NCI-H128 (cell line): ENCODE data around the gene CCDC183.
"Not testable (repeated sequence)": the region's sequence is repeated elsewhere in the genome, so short reads cannot be mapped to it uniquely, and the experiment has no call there.

ENCODE experiments used
- DNase-seq: peaks from one replicate; lab custom pipeline; 2025; ENCODE audit not compliant: unreplicated experiment; lab: John Stamatoyannopoulos, UW

Gene CCDC183

DNA sequence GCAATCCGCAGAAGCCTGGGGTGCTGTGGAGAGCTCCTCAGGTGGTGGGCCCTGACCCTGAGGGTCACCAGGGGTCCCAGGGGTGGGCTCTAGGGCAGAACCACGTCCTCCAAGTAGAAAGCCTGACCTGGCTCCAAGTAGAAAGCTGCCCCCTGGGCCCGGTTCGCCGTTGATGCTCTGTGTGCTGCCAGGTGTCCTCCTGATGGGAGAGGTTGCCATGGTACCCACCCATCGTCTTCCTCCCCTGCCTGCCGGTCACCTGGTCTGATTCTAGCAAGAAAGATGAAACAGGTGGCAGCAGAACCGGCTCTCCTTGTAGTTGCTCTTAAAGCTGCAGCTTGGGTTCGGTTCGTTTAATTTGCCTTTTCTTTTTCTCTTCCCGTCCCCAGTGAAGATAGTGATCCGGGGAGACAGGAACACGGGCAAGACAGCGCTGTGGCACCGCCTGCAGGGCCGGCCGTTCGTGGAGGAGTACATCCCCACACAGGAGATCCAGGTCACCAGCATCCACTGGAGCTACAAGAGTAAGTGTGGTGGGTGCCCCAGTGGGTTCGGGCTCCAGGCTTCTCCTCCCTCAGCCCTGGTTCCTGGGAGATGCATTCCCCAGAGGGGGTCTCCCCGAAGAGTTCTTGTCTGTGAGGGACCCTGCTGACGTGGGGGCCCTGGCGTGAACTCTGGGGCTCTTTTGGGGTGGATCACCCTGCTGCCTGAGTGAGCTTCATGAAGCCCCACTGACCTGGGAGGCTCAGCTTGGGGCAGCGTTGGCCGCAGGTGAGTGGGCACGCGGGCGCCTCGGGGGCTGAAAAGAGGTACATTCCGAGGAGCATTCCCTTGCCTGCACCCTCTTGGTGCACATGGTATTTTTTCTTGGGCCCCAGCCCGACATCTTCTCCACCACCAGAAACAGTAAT lies 27.3 kb downstream of the CCDC183 start:
- DNase-seq = peak; percentile 33

DNA sequence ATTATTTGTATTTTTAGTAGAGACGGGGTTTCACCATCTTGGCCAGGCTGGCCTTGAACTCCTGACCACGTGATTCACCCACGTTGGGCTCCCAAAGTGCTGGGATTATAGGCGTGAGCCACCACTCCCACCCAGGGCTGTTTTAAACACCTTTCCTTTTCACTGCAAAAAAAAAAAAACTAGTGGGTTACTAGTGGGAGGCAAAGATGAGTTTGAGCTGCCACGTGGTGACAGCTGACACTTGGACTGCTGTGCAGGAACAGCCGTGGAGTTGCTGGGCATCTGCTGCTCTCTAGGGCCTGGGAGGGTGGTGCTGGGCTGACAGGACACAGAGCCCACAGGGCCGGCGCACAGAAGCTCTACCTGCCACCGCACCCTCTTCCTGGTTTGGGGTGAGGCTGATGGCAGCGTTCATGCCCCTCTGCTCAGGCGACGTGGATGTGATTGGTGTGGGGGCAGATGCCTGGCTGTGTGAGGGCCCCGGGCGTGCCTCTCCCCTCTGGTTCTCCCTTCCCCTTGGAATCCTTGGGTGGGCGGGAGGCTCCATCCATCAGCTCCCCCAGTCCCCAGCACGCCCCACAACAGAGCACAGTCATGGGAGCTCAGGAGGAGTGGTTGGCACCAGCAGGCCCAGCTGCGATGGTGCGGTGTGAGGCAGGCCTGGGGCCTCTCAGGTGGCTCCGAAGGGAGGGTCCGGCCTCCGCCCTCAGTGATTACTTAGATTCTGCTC lies 28.5 kb downstream of the CCDC183 start:
- DNase-seq = no peak

DNA sequence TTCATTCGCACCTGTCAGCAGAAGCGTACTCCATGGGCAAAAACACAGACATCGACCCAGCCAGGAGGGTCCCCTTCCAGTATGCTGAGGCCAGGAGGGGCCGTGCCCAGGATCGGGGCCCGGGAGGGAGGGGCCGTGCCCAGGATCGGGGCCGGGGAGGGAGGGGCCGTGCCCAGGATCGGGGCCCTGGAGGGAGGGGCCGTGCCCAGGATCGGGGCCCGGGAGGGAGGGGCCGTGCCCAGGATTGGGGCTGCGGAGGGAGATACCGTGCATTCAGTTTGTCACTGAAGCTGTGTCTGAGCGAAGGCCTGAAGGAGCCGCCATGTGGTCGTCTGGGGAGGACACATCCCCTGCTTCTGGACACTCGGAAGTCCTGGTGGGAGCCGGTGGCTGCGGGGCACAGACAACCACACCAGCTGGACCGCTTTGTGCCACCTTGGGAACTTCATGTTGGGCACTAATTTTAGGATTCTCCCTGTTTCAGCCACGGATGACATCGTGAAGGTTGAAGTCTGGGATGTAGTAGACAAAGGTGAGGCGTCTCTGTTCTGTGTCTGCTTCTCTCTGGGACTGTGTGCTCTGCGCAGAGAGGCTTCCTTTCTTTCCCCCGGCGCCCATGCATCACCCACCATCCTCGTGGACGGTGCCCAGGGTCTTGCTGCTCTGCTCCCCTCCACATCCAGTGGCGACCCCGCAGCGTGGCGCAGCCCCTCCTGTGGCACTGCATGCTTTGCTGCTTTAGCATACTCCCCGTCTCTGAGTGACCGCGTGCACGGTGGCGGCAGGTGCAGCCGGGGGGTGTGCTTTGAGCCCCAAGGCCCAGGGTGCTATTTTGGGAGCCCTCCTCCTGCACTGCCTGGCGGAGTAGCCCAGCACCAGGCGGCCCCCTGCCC lies 29.4 kb downstream of the CCDC183 start:
- DNase-seq = no peak

DNA sequence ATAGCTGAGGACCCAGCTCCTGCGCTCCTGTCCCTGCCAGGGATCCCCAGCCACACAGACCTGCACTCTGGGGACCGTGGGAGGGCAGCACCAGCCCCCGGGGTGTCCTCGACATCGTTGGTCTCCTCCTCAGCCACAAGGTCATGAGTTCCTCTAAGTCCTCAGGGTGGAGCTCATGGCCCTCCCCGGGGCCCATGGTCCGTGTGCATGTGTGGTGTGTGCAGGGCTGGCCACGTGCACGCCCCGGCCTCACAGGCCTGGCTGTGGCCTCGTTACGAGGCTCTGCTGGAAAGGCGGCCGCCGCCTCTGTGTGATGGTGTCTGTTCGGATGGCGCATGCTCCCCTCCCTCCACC lies 30.0 kb downstream of the CCDC183 start:
- no peak for DNase-seq

DNA sequence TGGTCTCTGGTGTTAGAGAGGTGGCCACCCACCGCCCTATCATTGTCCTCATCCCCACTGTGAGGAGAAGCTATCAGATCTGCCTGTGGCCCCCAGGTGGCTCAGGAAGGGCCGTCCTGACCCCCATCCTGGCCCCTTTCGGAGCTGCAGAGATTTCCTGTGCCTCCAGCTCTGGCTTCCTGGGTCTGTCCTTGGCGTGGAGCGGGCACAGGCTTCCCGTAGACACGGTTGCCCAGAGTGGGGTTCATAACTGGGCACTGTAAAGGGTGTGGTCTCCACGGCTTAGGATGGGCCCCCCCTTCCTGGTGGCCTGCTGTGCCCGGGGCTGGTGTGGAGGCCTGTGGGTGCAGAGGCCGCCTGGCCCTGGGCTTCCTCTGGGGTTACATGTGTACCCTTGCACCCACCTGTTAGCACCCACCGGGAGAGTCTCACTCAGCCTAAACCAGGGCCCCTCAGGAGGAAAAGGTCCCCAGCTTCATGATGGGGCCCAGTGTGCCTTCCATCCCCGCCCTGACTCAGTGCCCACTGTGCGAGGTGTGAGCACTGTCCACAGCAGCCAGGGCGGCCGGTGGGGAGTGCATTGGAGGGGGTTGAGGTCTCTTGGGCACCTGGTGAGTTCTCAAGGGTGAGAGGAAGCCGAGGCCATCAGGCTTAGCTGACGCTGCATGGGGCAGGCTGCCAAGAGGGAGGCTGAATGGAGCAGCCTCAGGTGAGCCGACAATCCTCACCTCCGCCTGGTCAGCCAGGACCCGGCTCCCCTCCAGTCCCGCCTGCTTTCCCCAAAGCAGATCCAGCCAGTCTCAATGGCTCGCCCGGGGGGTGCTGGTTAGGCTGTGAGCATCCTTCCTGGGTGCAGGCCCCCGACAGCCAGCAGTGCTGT lies 30.8 kb downstream of the CCDC183 start:
- no peak for DNase-seq

DNA sequence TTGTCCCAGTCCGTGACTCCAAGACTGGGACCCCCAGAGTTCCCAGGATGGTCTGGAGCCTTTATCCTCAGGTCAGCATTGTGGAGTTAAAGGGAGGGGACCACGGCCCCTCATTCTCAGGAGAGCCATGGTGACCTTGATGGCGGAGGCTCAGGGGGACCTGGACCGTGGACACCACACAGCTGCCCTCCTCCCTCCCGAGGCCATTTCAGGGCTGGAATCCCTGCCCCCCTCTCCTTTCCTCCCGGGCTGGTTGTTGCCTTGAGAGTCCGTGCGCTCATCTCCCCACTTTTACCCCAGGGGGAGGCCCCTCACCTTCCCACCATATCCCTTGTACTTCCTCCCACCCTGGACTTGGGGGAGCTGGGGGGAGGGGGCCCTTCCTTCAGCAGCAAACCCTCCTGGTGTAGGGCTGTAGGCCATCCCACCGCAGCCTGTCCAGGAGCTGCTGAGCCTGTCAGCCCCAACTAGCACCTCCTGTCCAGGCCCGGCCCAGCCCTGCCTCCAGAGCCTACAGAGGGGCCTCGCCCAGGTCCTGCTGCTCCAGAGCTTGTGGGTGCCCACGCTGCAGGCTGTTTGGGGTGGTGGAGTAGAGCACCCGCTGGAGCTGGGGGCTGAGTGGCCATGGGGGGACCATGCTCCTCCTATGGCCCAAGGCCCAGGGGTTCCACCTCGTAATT lies 31.8 kb downstream of the CCDC183 start:
- DNase-seq = no peak

DNA sequence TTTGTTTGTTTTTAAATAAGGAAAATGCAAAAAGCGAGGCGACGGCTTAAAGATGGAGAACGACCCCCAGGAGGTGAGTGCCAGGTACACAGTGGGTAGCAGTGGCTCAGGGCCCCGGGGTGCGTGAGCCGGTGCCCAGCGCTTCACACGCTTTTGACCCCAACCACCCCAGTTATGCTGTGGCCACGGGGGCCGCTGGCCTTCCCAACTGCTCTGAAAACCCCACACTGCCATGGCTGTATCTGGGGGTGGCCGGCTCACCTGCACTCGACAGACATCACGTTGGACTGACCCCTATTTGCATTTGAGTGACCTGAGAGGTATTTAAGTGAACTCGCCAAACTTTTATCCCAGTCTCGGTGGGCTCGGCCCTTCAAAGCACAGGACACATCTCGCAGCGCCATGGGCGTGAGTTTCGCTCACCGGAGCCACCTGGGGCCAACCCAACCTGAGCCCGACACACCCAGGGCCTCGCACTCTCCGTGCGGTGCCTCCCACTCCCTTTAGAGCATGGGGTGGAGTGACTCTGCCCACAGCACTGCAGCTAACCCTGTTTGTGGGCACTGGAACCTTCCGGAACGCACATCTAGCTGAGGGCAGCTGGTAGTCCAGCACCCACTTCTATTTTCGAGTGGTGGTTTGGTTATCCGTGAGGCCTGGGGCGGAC lies 32.5 kb downstream of the CCDC183 start:
- no peak for DNase-seq

DNA sequence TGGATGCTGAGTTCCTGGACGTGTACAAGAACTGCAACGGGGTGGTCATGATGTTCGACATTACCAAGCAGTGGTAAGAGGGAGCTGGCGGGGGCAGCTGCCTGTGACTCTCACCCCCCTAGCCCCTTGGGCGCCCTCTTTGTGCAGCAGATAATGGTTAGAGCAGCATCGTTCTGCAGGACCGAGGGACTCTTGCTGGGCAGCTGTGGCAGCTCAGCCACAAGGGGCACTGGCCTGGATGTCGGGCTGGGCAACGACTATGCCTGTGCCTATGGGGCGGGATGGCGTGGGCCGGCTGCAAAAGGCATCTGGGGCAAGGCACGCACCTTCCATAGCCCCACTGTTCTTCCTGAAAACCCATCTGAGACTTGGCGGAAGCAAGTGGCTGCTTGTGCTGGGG lies 33.3 kb downstream of the CCDC183 start:
- no peak for DNase-seq

DNA sequence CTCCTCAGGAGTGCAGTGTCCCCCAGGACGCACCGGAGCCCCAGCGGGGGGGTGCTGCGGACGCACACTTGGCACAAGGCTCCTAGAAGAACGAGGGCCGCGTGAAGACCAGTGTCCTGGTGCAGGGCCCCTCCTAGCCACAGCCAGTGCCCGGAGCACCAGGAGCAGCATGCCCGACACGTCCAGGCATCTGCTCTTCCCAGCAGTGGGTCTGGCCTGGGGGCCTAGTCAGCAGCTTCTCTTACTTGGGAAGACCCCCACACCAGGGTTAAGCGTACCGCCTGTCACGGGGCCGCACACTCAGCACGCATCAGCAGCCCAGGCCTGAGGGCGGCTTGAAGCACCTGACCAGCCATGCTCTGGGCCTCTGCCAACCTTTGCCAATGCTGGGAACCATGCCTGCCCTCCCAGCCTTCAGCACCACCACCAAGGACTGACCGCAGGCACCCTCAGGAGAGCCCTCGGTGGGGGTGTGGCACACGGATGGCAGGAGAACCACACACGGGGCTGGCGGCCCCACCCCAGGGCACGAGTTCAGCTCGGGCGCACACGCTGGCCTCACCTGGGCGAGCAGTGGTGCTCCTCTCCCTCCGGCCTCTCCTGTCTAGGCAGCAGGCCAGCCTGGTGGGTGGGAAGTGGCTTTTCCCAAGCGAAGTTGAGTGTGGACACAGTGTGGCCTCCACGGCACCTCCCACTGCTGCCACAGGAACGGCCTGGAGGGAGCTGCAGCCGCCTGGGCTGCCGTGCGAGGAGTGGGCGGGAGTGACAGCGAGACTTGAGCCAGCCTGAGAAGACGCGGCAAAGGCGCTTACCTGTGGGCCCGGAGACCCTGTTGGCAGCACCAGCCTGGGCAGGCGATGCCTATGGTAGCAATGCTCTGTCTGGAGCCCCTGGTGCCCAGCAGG lies 34.1 kb downstream of the CCDC183 start:
- no peak for DNase-seq

DNA sequence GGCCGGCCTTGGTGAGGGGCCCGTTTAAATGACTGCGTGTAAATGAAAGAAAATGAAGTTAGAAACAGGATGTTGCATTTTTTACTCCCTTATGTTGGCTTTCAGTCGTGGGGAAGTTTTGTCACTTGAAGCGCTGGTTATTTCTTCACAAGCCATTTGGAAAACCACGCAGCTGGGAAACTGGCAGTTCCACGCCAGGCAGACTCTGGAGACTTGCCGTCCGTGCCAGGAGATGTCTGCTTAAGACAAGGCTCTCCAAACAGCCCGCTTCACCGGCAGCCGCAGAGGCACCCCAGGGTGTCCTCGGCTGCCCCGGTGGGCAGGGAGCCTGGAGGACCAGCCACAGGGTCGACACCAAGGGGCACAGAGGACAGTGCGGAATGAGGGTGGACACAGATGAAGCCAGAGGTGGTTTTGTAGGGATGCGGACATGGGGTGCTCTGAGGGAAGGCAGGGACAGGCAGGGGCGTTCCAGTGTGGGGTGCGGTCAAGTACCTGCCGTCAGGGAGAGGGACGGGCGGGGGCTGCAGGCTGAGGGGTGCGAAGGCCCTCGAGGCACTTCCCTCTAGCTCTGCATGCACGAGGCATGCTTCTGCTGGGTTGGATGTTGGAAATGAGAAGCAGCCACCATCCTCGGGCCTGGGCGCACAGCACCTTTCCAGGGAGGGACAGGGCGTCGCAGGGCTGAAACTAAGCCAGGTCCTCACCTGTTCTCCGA lies 35.0 kb downstream of the CCDC183 start:
- DNase-seq = no peak

DNA sequence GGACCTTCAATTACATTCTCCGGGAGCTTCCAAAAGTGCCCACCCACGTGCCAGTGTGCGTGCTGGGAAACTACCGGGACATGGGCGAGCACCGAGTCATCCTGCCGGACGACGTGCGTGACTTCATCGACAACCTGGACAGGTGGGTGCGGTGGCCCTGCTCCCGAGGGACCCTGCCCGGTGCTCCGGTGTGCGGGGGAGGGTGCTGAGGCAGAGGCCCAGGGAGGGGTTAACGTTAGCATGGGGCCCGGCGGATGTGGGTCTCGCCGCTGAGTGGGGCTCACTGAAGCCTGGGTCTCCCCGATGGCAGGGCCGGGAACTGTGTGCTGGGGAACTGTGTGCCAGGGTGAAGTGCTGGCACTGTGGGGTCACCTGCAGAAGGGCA lies 35.6 kb downstream of the CCDC183 start:
- no peak for DNase-seq

DNA sequence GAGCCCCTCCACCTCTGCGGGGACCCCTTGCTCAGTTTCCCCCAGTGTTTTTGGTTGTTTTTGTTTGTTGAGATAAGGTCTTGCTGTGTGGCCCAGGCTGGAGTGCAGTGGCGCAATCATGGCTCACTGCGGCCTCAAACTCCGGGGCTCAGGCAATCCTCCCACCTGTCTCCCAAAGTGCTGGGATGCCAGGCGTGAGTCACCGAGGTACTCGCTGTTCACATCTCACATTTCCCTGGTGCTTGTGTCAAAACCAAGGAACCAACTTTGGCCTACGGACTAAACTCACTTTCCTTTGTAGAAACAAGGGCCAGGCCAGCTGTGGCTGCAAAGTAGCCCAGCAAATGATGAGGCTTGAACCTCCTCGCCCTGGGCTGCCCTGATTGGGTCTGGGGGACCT lies 36.4 kb downstream of the CCDC183 start:
- DNase-seq = no peak

DNA sequence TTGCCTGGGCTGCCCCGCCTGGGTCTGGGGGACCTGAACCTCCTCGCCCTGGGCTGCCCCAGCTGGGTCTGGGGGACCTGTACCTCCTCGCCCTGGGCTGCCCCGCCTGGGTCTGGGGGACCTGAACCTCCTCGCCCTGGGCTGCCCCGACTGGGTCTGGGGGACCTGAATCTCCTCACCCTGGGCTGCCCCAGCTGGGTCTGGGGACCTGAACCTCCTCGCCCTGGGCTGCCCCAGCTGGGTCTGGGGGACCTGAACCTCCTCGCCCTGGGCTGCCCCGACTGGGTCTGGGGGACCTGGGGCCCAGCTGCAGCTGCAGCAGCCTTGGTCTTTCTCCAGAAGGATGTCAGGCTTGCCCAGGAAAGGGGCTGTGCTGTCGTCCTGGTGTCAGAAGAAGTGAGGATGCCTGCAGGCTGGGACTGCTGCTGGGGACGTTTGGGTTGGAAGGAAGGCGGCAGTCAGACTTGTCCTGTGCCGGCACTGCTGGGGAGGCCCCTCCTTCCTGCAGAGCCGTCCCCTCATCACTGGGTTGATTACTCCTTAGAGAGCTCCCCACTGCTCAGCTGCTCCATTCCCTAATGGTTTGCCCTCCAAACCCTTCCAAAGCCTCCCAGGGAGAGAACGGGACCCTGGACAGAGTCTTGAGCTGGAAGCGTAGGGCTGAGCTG lies 37.4 kb downstream of the CCDC183 start:
- not testable (repeated sequence) for DNase-seq

DNA sequence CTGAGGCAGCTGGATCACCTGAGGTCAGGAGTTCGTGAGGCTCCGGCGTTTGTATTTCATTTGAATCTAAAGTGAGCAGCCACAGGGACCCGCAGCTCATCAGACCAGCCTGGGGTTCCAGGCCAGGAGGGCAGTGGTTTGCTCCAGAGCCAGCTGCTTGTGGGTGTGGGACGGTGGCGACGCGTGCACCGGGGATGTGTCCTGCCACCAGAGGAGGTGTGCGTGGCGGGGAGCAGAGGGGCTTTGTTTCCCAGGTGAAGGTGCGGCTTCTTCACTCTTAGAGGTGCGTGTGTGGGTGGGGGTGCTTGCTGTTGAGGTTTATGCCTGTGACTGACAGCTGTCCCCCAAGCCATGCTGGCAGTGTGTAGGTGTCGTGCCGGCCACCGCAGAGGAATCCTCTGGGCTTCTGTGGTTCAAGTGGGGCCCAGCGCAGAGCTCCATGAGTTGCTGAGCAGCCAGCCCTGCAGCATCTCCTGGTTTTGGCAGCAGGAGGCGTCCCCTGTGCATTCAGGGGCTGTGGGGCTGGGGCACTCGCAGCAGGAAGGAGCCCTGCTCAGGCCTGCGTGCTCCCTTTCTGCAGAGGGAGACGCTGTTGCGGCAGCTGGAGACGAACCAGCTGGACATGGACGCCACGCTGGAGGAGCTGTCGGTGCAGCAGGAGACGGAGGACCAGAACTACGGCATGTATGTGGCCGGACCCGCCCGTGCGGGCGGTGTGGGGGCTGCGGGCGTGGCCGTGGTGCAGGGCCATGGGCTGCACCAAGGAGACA lies 39.2 kb downstream of the CCDC183 start:
- no peak for DNase-seq

DNA sequence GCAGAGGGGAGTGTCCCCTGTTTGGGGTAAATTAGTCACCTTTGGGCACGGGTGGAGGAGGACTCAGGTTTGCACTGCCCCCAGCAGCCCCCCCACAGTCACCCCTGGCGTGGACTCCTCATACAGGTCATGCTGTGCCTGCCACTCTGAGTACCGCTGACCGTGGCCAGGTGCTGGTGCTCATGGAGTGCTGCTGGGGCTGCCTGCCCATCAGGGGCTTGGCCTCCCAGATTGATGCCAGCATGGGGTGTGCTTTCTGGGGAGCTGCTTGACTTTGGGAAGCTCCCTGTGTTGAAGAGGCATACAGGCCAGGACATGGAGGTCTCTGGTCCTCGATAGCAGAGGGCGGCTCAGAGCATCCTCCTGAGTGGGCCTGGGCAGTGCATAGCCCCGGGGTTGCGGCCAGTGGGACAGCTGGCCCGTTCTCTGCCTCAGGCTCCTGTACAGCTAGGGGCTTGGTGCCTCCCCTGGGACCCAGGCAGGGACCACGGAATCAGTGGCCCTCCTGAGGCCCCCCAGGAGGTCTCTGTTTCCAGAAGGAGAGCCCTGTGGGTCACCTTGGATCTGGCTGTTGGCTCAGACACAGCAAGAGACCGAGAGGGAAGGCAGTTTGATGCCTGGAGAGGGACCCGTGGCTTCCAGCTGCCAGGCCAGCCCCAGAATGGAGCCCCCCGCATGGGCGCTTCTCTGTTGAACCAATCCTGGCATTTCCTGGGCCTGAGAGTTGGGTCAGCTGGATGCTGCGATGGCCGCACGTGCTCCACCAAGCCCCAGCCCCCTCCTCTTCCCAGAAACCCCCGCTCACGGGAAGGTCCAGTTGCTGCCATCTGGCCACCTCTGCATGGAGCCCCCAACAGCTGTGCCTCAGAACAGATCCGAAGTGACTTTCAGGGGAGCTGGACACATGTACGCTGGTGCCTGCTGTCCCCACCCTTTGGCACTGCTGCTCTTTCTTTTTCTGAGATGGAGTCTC lies 40.1 kb downstream of the CCDC183 start:
- DNase-seq = no peak
